HepG2 (cell line): ENCODE measurements around the gene RANBP3L. TPM values are rescaled to one million over a fixed set of nuclear protein-coding genes. Genes with fewer than 3 reads are reported as not detected.

Experiments
- ATAC-seq: fragments of 200-7000 bp; cut with Tn5 transposase; 3 replicates; pipeline ENCODE4 v1.9.1; 2020; ENCODE audit warnings: mild to moderate bottlenecking, moderate library complexity
- BruUV-seq: library from RNA; stranded (reverse); fragments of 400-500 nt; replicated peaks from 2 replicates; lab custom pipeline; 2021; lab: Mats Ljungman, UMichigan
- CTCF ChIA-PET: fragments of 300-600 bp; formaldehyde crosslinking; extraction: SDS; loops from one replicate; lab custom pipeline; 2021; ENCODE audit warnings: low total read pairs, inconsistent platforms, low intra/inter-chr PET ratio; lab: Yijun Ruan, JAX
- POLR2A ChIA-PET: fragments of 350-600 bp; sonication (Branson Sonifier 250); formaldehyde crosslinking; loops from one replicate; lab custom pipeline; 2020; ENCODE audit warnings: antibody characterized with exemption, inconsistent platforms; lab: Yijun Ruan, JAX
- DNase-seq: peaks from one replicate; pipeline ENCODE4 v3.0.0-alpha.2; 2015; ENCODE audit warnings: low spot score
- FAIRE-seq: peaks from 3 replicates; lab custom pipeline; 2011; peaks lifted over from hg19 to GRCh38; lab: Jason Lieb, UNC
- H2AFZ ChIP-seq: one replicate; pipeline ENCODE4 v1.6.1; 2011; ENCODE audit warnings: low read length, inconsistent platforms
- H3K27ac ChIP-seq: fragments of 300-600 bp; 3 replicates; pipeline ENCODE4 v1.8.0; 2011; ENCODE audit warnings: mixed run types, mild to moderate bottlenecking, mixed read lengths, low read length, inconsistent platforms; ENCODE audit not compliant: insufficient read depth; ENCODE audit errors: extremely low read length
- H3K27me3 ChIP-seq, 2 experiments: fragments of 200-600 bp in 1 of 2; 2 replicates in 1 of 2; 3 replicates in 1 of 2; pipeline versions ENCODE4 v1.6.0 to v1.8.0; 2011; ENCODE audit warnings: low read length in 2 of 2, mild to moderate bottlenecking in 2 of 2, moderate library complexity in 2 of 2, inconsistent platforms in 1 of 2; ENCODE audit not compliant: insufficient read depth in 2 of 2, control insufficient read depth in 1 of 2
- H3K36me3 ChIP-seq, 2 experiments: fragments of 200-600 bp in 1 of 2; replicated peaks in 1 of 2; 2 replicates in 1 of 2; 3 replicates in 1 of 2; pipeline versions ENCODE4 v1.5.1 to v1.8.0; 2011; ENCODE audit warnings: low read length in 2 of 2, inconsistent platforms in 1 of 2; ENCODE audit not compliant: insufficient read depth in 2 of 2, control insufficient read depth in 1 of 2
- H3K4me1 ChIP-seq: 2 replicates; pipeline ENCODE4 v1.5.1; 2012; ENCODE audit warnings: low read length, inconsistent platforms; ENCODE audit not compliant: insufficient read depth
- H3K4me2 ChIP-seq: 2 replicates; pipeline ENCODE4 v1.6.0; 2011; ENCODE audit warnings: low read depth, low read length, inconsistent platforms
- H3K4me3 ChIP-seq, 3 experiments: fragments of 200-600 bp in 1 of 3; sonication (generic), shearing (Covaris generic) in 1 of 3; replicated peaks in 1 of 3; 2 replicates each; pipeline ENCODE4 v1.5.1; 2011 to 2016; ENCODE audit warnings: low read length in 3 of 3, inconsistent platforms in 2 of 3, low read depth in 2 of 3, mild to moderate bottlenecking in 2 of 3, control low read depth in 1 of 3, mixed read lengths in 1 of 3; ENCODE audit not compliant: insufficient read depth in 1 of 3
- H3K79me2 ChIP-seq: one replicate; pipeline ENCODE4 v1.6.1; 2011; ENCODE audit warnings: low read length, inconsistent platforms; ENCODE audit not compliant: insufficient read depth
- H3K9ac ChIP-seq: 2 replicates; pipeline ENCODE4 v1.6.0; 2011; ENCODE audit warnings: mild to moderate bottlenecking, low read depth, low read length, inconsistent platforms; ENCODE audit not compliant: insufficient read depth
- H3K9me3 ChIP-seq: 2 replicates; pipeline ENCODE4 v1.5.1; 2012; ENCODE audit warnings: mild to moderate bottlenecking, low read length
- H4K20me1 ChIP-seq: 2 replicates; pipeline ENCODE4 v1.6.0; 2011; ENCODE audit warnings: inconsistent platforms, mild to moderate bottlenecking, low read length, moderate library complexity; ENCODE audit not compliant: insufficient read depth
- KLF16 ChIP-seq, 2 experiments: sonication (generic) in 1 of 2; formaldehyde crosslinking in 1 of 2; IDR thresholded peaks; 2 replicates each; pipeline versions ENCODE4 v1.6.1 to v1.8.0; 2016 to 2023; ENCODE audit warnings: missing genetic modification reagents in 2 of 2, missing compliant biosample characterization in 1 of 2
- MYC ChIP-seq: sonication (generic); formaldehyde crosslinking; IDR thresholded peaks from 2 replicates; pipeline ENCODE4 v1.9.0; 2021; ENCODE audit warnings: missing genetic modification reagents, borderline replicate concordance
- NFKBIZ ChIP-seq: IDR thresholded peaks from 2 replicates; pipeline ENCODE4 v1.6.1; 2018; ENCODE audit warnings: missing genetic modification reagents, missing compliant biosample characterization
- RBM39 ChIP-seq: fragments of 200-400 bp; formaldehyde crosslinking; IDR thresholded peaks from one replicate; pipeline ENCODE4 v1.6.1; 2018; ENCODE audit warnings: antibody characterized with exemption, mild to moderate bottlenecking, low read depth, low read length; ENCODE audit not compliant: poor library complexity, severe bottlenecking
- RFXANK ChIP-seq: IDR thresholded peaks from 2 replicates; pipeline ENCODE4 v1.6.1; 2016
- SIN3A ChIP-seq: IDR thresholded peaks from 2 replicates; pipeline ENCODE4 v1.6.1; 2011; ENCODE audit warnings: low read depth, mild to moderate bottlenecking, control low read depth, low read length, borderline replicate concordance
- SNAI1 ChIP-seq: sonication (generic); formaldehyde crosslinking; IDR thresholded peaks from 2 replicates; pipeline ENCODE4 v1.5.0; 2020; ENCODE audit warnings: mild to moderate bottlenecking, missing genetic modification reagents, borderline replicate concordance
- SP1 ChIP-seq, 2 experiments: fragments of 450-650 bp in 1 of 2; sonication (generic) in 1 of 2; formaldehyde crosslinking in 1 of 2; IDR thresholded peaks; 2 replicates each; pipeline versions ENCODE4 v1.4.0 to v1.6.1; 2016 to 2020; ENCODE audit warnings: missing genetic modification reagents in 1 of 2
- TBP ChIP-seq: sonication (generic); formaldehyde crosslinking; IDR thresholded peaks from 2 replicates; pipeline ENCODE4 v1.5.0; 2020; ENCODE audit warnings: missing genetic modification reagents
- ZFP36L1 ChIP-seq: sonication (generic); formaldehyde crosslinking; IDR thresholded peaks from 2 replicates; pipeline ENCODE4 v1.8.0; 2022; ENCODE audit warnings: mild to moderate bottlenecking, missing genetic modification reagents, moderate library complexity
- ZNF225 ChIP-seq: sonication (generic); formaldehyde crosslinking; IDR thresholded peaks from 2 replicates; pipeline ENCODE4 v1.4.0; 2020; ENCODE audit warnings: mild to moderate bottlenecking, missing genetic modification reagents
- ZNF3 ChIP-seq: IDR thresholded peaks from 2 replicates; pipeline ENCODE4 v1.7.0; 2017; ENCODE audit warnings: inconsistent platforms
- ZNF337 ChIP-seq: sonication (generic); formaldehyde crosslinking; IDR thresholded peaks from 2 replicates; pipeline ENCODE4 v1.5.1; 2020; ENCODE audit warnings: missing genetic modification reagents, low read depth, mild to moderate bottlenecking, borderline replicate concordance
- ZNF33A ChIP-seq: sonication (generic); formaldehyde crosslinking; IDR thresholded peaks from 2 replicates; pipeline ENCODE4 v1.5.1; 2020; ENCODE audit warnings: missing genetic modification reagents, mild to moderate bottlenecking, moderate library complexity, borderline replicate concordance
- ZNF598 ChIP-seq: sonication (generic); formaldehyde crosslinking; IDR thresholded peaks from 2 replicates; pipeline ENCODE4 v1.5.1; 2020; ENCODE audit warnings: mild to moderate bottlenecking, missing genetic modification reagents, borderline replicate concordance
- ZNF605 ChIP-seq: sonication (generic); formaldehyde crosslinking; IDR thresholded peaks from 2 replicates; pipeline ENCODE4 v1.8.0; 2022; ENCODE audit warnings: mild to moderate bottlenecking, missing genetic modification reagents
- WGBS: methylation state at CpG from one replicate; pipeline ENCODE4 v1.1.6; 2017; ENCODE audit warnings: low lambda C conversion rate; 5-methylcytosine and 5-hydroxymethylcytosine counted together
- in situ Hi-C: cut with HindIII; loops from 2 replicates; pipeline ENCODE4 v1.10.0; 2017; ENCODE audit warnings: low pct_unique_long_range_greater_than_20kb; ENCODE audit not compliant: extremely low pct_ligation_motif_present
- intact Hi-C: fragments of 100-400 bp; cut with micrococcal nuclease; formaldehyde crosslinking; loops from one replicate; pipeline ENCODE4 v1.10.0; 2022; ENCODE audit not compliant: unreplicated experiment
- polyA plus RNA-seq, 8 experiments: library from polyadenylated mRNA; depleted of rRNA in 3 of 8; stranded (reverse) in 7 of 8; unstranded in 1 of 8; fragments of >200 nt; fragmentation: Illumina TruSeq in 4 of 8; extraction: Trizol in 4 of 8; gene quantifications; 2 replicates each; pipeline versions ENCODE4 v1.2.1 to v1.2.3, GENCODE V29; 2011 to 2016; ENCODE audit warnings: low read depth in 4 of 8, missing spikeins in 1 of 8, mixed read lengths in 1 of 8; ENCODE audit not compliant: insufficient read depth in 1 of 8
- total RNA-seq, 5 experiments: library from RNA; depleted of rRNA; stranded (reverse); fragments of >200 nt; fragmentation: Illumina TruSeq; extraction: Trizol; gene quantifications; 2 replicates each; pipeline ENCODE4 v1.2.3, GENCODE V29; 2016; ENCODE audit warnings: low read depth in 1 of 5
- TF ChIP-seq, protein P1 (sequence below): sonication (generic); formaldehyde crosslinking; IDR thresholded peaks from 2 replicates; pipeline ENCODE4 v1.8.1; 2022; ENCODE audit warnings: low read depth, mild to moderate bottlenecking, missing genetic modification reagents
- TF ChIP-seq, protein P2 (sequence below): IDR thresholded peaks from 2 replicates; pipeline ENCODE4 v1.6.1; 2016; ENCODE audit warnings: missing biosample characterization, missing genetic modification reagents, low read depth

Gene RANBP3L
- total and polyA plus RNA-seq, 2 of the 13 experiments (the other 11 are each of a cell fraction or from before 2014, with no cell fraction given), result 0.09 TPM; not detected in 1

DNA sequence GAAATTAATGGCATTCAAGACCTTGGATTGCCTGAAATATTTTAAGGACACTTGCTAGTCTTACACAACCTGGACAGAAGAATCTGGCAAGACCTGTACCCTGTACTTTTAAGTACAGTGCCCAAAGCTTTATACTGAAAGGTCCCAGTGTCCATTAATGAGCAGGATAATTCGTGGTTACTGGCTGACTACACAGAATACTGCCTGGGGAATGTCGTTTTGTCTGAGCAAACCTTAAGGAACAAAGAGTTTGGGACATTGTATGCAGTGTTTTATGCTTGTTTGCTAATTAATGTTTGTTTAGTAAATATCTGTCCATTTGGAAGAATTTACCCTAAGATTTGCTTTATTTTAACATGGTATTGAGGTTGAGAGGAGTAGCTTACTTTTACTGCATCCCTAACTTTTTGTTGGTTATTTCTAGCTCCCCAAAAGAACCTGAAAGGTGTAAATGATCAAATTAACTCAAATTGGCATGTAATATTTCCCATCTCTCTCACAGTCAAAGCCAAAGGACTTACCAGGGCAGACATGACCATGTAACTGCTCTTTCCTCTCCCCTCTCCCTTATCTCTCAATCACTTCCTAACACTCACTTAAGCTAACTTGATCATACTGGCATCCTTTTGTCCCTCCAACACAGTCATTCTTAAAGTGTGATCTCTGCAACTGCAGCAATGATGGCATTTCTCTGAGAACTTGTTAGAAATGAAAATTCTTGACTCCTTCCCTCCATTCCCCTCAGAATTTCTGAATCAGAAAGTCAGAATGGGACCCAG is 15.7 kb downstream of the RANBP3L start:
- Histone ChIP-seq H3K9ac (no peak overlapping the region), H4K20me1 (no peaks in the 10 kb centered on the region), H3K4me1 (no peaks in the 10 kb centered on the region), H3K36me3 (no peaks in the 10 kb centered on the region), H3K4me2 (no peak overlapping the region), H2AFZ (no peak overlapping the region), H3K4me3 (no peak overlapping the region), H3K79me2 (no peaks in the 10 kb centered on the region), H3K27ac (no peak overlapping the region), H3K27me3 (no peaks in the 10 kb centered on the region), H3K9me3 (no peaks in the 10 kb centered on the region)
- ATAC-seq (no peak), DNase-seq (no peak), FAIRE-seq (no peak)
- WGBS, result 0% methylated on average over 2 of the region's 2 CpGs
- TF ChIP-seq RBM39 (no peak), SNAI1 (CRISPR knock-in tag) (no peak), ZNF225 (CRISPR knock-in tag) (no peak), ZNF33A (CRISPR knock-in tag) (no peak), ZNF3 (CRISPR knock-in tag) (no peak), ZNF605 (CRISPR knock-in tag) (no peak), MYC (no peak), ZFP36L1 (CRISPR knock-in tag) (no peak), NFKBIZ (CRISPR knock-in tag) (no peak), ZNF598 (no peak), TBP (CRISPR knock-in tag) (no peak), SIN3A (no peak), SP1 (IDR thresholded peaks at IDR 0.05) (no peak), SP1 (CRISPR knock-in tag; IDR thresholded peaks at IDR 0.05) (no peak), RFXANK (CRISPR knock-in tag) (no peak), KLF16 (CRISPR knock-in tag; IDR thresholded peaks at IDR 0.05) (no peak), ZNF337 (CRISPR knock-in tag) (no peak)
- TF ChIP-seq, protein P1, sequence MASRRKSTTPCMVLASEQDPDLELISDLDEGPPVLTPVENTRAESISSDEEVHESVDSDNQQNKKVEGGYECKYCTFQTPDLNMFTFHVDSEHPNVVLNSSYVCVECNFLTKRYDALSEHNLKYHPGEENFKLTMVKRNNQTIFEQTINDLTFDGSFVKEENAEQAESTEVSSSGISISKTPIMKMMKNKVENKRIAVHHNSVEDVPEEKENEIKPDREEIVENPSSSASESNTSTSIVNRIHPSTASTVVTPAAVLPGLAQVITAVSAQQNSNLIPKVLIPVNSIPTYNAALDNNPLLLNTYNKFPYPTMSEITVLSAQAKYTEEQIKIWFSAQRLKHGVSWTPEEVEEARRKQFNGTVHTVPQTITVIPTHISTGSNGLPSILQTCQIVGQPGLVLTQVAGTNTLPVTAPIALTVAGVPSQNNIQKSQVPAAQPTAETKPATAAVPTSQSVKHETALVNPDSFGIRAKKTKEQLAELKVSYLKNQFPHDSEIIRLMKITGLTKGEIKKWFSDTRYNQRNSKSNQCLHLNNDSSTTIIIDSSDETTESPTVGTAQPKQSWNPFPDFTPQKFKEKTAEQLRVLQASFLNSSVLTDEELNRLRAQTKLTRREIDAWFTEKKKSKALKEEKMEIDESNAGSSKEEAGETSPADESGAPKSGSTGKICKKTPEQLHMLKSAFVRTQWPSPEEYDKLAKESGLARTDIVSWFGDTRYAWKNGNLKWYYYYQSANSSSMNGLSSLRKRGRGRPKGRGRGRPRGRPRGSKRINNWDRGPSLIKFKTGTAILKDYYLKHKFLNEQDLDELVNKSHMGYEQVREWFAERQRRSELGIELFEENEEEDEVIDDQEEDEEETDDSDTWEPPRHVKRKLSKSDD, result no peak
- TF ChIP-seq, protein P2, sequence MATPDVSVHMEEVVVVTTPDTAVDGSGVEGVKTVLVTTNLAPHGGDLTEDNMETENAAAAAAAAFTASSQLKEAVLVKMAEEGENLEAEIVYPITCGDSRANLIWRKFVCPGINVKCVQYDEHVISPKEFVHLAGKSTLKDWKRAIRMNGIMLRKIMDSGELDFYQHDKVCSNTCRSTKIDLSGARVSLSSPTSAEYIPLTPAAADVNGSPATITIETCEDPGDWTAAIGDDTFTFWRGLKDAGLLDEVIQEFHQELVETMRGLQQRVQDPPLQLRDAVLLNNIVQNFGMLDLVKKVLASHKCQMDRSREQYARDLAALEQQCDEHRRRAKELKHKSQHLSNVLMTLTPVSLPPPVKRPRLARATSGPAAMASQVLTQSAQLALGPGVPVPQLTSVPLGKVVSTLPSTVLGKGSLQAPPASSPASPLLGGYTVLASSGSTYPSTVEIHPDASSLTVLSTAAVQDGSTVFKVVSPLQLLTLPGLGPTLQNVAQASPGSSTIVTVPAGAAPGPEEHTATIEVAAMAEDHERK (CRISPR knock-in tag), result no peak
- ChIA-PET CTCF (no interaction called here), POLR2A (no interaction called here)
- BruUV-seq, result no TSS peak
- intact Hi-C loops, result no loop called here
- in situ Hi-C loops, result no loop called here
